Panc1 (cell line): ENCODE data around the gene SERPINA12. TPM values are rescaled to one million over a fixed set of nuclear protein-coding genes. Genes with fewer than 3 reads are reported as not detected.

Experiments
- ATAC-seq: fragments of 200-7000 bp; cut with Tn5 transposase; 2 replicates; pipeline ENCODE4 v1.9.1; 2020; ENCODE audit warnings: mild to moderate bottlenecking, moderate library complexity
- BruUV-seq: library from RNA; stranded (reverse); fragments of 400-500 nt; replicated peaks from 2 replicates; lab custom pipeline; 2021; lab: Mats Ljungman, UMichigan
- CTCF ChIA-PET: fragments of 300-600 bp; sonication (Branson Sonifier 250); formaldehyde crosslinking; loops from one replicate; lab custom pipeline; 2022; ENCODE audit warnings: antibody characterized with exemption; lab: Charles Lee
- POLR2A ChIA-PET: fragments of 300-600 bp; sonication (Branson Sonifier 250); formaldehyde crosslinking; loops from one replicate; lab custom pipeline; 2022; ENCODE audit warnings: antibody characterized with exemption; lab: Charles Lee
- DNase-seq: peaks from one replicate; pipeline ENCODE4 v3.0.0-alpha.2; 2010; ENCODE audit warnings: low read depth, low spot score
- H3K27ac ChIP-seq: 2 replicates; pipeline ENCODE4 v1.5.1; 2011; ENCODE audit warnings: mild to moderate bottlenecking, low read length, inconsistent platforms
- H3K27me3 ChIP-seq: fragments of 200-500 bp; sonication (Bioruptor generic); 2 replicates; pipeline ENCODE4 v1.6.0; 2014; ENCODE audit warnings: low read length, inconsistent platforms; ENCODE audit not compliant: control insufficient read depth, insufficient read depth
- H3K36me3 ChIP-seq: fragments of 200-500 bp; sonication (Bioruptor generic); 2 replicates; pipeline ENCODE4 v1.5.1; 2014; ENCODE audit warnings: inconsistent platforms, mild to moderate bottlenecking, low read length, moderate library complexity; ENCODE audit not compliant: control insufficient read depth, insufficient read depth
- H3K4me1 ChIP-seq: 2 replicates; pipeline ENCODE4 v1.5.1; 2011; ENCODE audit warnings: inconsistent platforms, mild to moderate bottlenecking, low read length, moderate library complexity; ENCODE audit not compliant: control insufficient read depth, insufficient read depth
- H3K4me3 ChIP-seq, 2 experiments: 2 replicates each; pipeline ENCODE4 v1.5.1; 2011 to 2012; ENCODE audit warnings: low read depth in 2 of 2, low read length in 2 of 2, mild to moderate bottlenecking in 2 of 2, inconsistent platforms in 1 of 2, moderate library complexity in 1 of 2
- H3K9me3 ChIP-seq: fragments of 200-500 bp; sonication (Bioruptor generic); 2 replicates; pipeline ENCODE4 v1.5.1; 2014; ENCODE audit warnings: low read depth, mild to moderate bottlenecking, inconsistent platforms, low read length, moderate library complexity; ENCODE audit not compliant: control insufficient read depth, insufficient read depth
- POLR2AphosphoS5 ChIP-seq: IDR thresholded peaks from 2 replicates; pipeline ENCODE4 v1.6.1; 2012; ENCODE audit warnings: mild to moderate bottlenecking, low read depth, low read length, moderate library complexity
- REST ChIP-seq, 2 experiments: IDR thresholded peaks; 2 replicates each; pipeline ENCODE4 v1.6.1; 2011 to 2012; ENCODE audit warnings: low read depth in 2 of 2, control low read depth in 1 of 2, low read length in 1 of 2, mild to moderate bottlenecking in 1 of 2, moderate library complexity in 1 of 2; ENCODE audit not compliant: insufficient read depth in 1 of 2
- SIN3A ChIP-seq: IDR thresholded peaks from 2 replicates; pipeline ENCODE4 v1.6.1; 2012; ENCODE audit warnings: low read depth, mild to moderate bottlenecking, low read length, moderate library complexity, borderline replicate concordance; ENCODE audit not compliant: insufficient read depth
- TCF7L2 ChIP-seq: IDR thresholded peaks from 2 replicates; pipeline ENCODE4 v1.6.1; 2011; ENCODE audit warnings: mild to moderate bottlenecking, low read depth, low read length, inconsistent platforms
- in situ Hi-C: cut with HindIII; loops from 2 replicates; pipeline ENCODE4 v1.10.0; 2016; ENCODE audit warnings: low sequenced_read_pairs, low pct_unique_long_range_greater_than_20kb
- intact Hi-C: fragments of 100-400 bp; cut with micrococcal nuclease; formaldehyde crosslinking; loops from one replicate; pipeline ENCODE4 v1.10.0; 2022; ENCODE audit not compliant: unreplicated experiment
- total RNA-seq: library from RNA; stranded (reverse); gene quantifications from one replicate; pipeline ENCODE4 v1.2.1, GENCODE V29; 2021; ENCODE audit not compliant: unreplicated experiment
- TF ChIP-seq, protein P1 (sequence below): fragments of 450-650 bp; IDR thresholded peaks from 2 replicates; pipeline ENCODE4 v1.5.1; 2017; ENCODE audit warnings: mild to moderate bottlenecking

Gene SERPINA12
- total RNA-seq, 1 experiment from 2014 or later: not detected

DNA sequence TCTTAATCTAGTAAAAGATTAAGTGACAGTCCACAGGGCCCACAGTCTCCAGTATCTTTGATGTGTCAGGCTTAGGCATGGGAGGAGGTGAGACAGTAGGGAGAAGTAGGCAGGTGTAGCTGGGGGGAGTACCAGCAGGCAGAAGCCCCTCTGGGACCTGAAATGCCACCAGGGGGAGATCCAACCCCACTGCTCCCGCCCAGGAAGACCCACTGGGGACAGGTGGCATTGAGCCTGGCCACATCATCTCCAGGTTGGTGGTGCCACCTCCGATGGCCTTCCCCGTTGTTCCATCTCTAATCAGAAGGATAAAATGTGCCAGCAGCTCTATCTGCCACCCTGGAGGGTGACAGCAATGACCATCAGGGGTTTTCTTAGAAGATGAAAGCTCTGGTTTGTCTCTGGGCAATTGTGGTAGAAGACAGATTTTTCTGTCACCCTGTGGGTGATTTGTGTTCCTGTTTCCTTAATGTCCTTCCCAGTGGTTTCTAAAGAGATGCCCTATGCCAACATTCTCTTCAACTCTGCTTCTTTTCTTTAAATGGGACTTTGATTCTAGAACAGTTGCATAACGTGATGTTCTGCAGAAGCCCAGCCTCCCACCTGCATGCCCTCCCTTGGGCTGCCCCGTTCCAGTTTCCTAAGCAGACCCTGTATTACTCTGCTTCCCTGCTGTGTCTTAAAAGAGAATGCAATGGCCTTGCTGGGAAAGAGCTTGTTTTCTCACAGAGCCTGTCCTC, 12.3 kb upstream of the SERPINA12 start:
- in situ Hi-C loops: no loop called here
- H3K27me3 ChIP-seq: no peaks in the 10 kb centered on the region; the same call in 1 of the 2 replicates
- no peak for DNase-seq
- H3K36me3 ChIP-seq: no peaks in the 10 kb centered on the region
- POLR2A ChIA-PET: no interaction called here
- no peak for ATAC-seq
- CTCF ChIA-PET: no interaction called here
- TF ChIP-seq POLR2AphosphoS5 (no peak), REST (IDR thresholded peaks at IDR 0.05; ENCODE audit: insufficient read depth in 1 of 2, low read depth in 2 of 2, low read length in 1 of 2) (no peak), TCF7L2 (no peak), SIN3A (no peak)
- TF ChIP-seq, protein P1, sequence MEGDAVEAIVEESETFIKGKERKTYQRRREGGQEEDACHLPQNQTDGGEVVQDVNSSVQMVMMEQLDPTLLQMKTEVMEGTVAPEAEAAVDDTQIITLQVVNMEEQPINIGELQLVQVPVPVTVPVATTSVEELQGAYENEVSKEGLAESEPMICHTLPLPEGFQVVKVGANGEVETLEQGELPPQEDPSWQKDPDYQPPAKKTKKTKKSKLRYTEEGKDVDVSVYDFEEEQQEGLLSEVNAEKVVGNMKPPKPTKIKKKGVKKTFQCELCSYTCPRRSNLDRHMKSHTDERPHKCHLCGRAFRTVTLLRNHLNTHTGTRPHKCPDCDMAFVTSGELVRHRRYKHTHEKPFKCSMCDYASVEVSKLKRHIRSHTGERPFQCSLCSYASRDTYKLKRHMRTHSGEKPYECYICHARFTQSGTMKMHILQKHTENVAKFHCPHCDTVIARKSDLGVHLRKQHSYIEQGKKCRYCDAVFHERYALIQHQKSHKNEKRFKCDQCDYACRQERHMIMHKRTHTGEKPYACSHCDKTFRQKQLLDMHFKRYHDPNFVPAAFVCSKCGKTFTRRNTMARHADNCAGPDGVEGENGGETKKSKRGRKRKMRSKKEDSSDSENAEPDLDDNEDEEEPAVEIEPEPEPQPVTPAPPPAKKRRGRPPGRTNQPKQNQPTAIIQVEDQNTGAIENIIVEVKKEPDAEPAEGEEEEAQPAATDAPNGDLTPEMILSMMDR: no peak
- H3K9me3 ChIP-seq: no peaks in the 10 kb centered on the region
- no TSS peak for BruUV-seq
- H3K4me3 ChIP-seq: no peak overlapping the region
- no peaks in the 10 kb centered on the region for H3K4me1 ChIP-seq
- H3K27ac ChIP-seq: no peak overlapping the region
- intact Hi-C loops: no loop called here

DNA sequence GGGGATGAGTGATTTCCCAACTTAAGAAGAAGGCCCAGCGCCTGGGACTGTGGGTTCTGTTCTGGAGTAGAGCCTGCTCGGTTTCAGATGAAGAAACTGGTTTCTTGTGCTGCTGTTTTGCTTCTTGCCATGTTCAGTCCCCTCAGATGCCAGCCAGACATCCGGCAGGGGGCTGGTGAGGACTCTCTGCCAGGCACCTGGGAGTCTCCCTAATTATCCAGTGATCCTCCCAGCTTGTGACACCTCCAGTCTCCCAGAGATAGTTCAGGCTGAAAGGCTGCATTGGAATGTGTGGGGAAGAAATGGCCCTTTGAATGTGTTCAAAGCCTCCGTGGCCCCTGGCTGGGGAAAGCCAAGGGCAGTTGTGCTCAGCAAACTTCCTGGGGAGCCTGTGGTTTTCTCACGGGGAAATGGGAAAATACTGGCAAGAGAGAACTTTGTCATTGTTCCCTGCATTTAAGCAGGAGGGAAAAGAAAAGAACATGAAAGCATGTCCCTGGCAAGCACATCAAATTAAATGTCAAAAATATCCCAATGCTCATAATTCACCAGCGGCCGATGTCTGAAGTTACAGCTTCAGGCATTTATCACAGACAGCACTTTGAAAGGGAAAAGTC, 8.5 kb upstream of the SERPINA12 start:
- H3K9me3 ChIP-seq: no peaks in the 10 kb centered on the region
- no peak for ATAC-seq

More for the DNA sequence above, 8.5 kb upstream of the SERPINA12 start:
- Histone ChIP-seq H3K27me3 (no peaks in the 10 kb centered on the region), H3K36me3 (no peaks in the 10 kb centered on the region), H3K4me3 (no peak overlapping the region), H3K4me1 (no peaks in the 10 kb centered on the region), H3K27ac (no peak overlapping the region)
- POLR2A ChIA-PET: no interaction called here
- no peak for DNase-seq
- TF ChIP-seq, protein P1: no peak
- TF ChIP-seq POLR2AphosphoS5 (no peak), REST (IDR thresholded peaks at IDR 0.05; ENCODE audit: insufficient read depth in 1 of 2, low read depth in 2 of 2, low read length in 1 of 2) (no peak), TCF7L2 (no peak), SIN3A (no peak)
- no TSS peak for BruUV-seq
- CTCF ChIA-PET: no interaction called here
- intact Hi-C loops: no loop called here
- in situ Hi-C loops: no loop called here
